MM.1S (cell line): ENCODE measurements around the gene SLC25A22.

Experiments used
- EZH2 ChIP-seq: fragments of 300-600 bp; sonication (generic); optimal IDR thresholded peaks from 2 replicates; pipeline ENCODE3; 2017; ENCODE audit warnings: low read depth, mild to moderate bottlenecking, antibody characterized with exemption, low read length, mixed read lengths
- EZH2phosphoT487 ChIP-seq: fragments of 300-600 bp; sonication (generic); IDR thresholded peaks from 2 replicates; pipeline ENCODE4 v1.6.1; 2018; ENCODE audit warnings: antibody characterized with exemption, low read length
- TF ChIP-seq, protein P1 (sequence below): fragments of 300-600 bp; sonication (generic); IDR thresholded peaks from 2 replicates; pipeline ENCODE4 v1.5.1; 2016; ENCODE audit warnings: antibody characterized with exemption, low read length, mixed read lengths

DNA sequence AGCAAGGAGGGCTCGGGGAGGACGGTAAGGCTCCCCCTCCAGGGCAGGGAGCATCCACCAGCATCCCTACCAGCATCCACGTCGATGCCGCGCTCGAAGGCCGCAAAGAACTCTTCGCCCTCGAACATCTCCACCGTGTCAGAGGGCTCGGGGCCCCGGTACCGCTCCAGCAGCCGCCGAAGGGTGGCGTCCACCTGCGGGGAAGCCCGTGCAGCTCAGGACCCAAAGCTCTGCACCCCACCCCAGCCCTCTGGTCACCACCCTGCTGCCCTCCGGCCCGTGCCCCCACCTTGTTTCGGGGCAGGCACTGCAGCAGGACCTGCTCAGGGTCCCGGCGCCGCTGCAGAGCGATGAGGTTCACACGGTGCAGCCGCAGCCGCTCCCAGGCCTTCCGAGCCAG is 2.4 kb upstream of the SLC25A22 start:
- TF ChIP-seq, protein P1, sequence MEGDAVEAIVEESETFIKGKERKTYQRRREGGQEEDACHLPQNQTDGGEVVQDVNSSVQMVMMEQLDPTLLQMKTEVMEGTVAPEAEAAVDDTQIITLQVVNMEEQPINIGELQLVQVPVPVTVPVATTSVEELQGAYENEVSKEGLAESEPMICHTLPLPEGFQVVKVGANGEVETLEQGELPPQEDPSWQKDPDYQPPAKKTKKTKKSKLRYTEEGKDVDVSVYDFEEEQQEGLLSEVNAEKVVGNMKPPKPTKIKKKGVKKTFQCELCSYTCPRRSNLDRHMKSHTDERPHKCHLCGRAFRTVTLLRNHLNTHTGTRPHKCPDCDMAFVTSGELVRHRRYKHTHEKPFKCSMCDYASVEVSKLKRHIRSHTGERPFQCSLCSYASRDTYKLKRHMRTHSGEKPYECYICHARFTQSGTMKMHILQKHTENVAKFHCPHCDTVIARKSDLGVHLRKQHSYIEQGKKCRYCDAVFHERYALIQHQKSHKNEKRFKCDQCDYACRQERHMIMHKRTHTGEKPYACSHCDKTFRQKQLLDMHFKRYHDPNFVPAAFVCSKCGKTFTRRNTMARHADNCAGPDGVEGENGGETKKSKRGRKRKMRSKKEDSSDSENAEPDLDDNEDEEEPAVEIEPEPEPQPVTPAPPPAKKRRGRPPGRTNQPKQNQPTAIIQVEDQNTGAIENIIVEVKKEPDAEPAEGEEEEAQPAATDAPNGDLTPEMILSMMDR: no peak
- TF ChIP-seq EZH2 (no peak), EZH2phosphoT487 (no peak)
